HepG2 (cell line): ENCODE measurements around the gene KIF23. TPM values are rescaled to one million over a fixed set of nuclear protein-coding genes. Genes with fewer than 3 reads are reported as not detected.

Source experiments
- ATAC-seq: fragments of 200-7000 bp; cut with Tn5 transposase; 3 replicates; pipeline ENCODE4 v1.9.1; 2020; ENCODE audit warnings: mild to moderate bottlenecking, moderate library complexity
- BruUV-seq: library from RNA; stranded (reverse); fragments of 400-500 nt; replicated peaks from 2 replicates; lab custom pipeline; 2021; lab: Mats Ljungman, UMichigan
- CTCF ChIA-PET: fragments of 300-600 bp; formaldehyde crosslinking; extraction: SDS; loops from one replicate; lab custom pipeline; 2021; ENCODE audit warnings: low total read pairs, inconsistent platforms, low intra/inter-chr PET ratio; lab: Yijun Ruan, JAX
- POLR2A ChIA-PET: fragments of 350-600 bp; sonication (Branson Sonifier 250); formaldehyde crosslinking; loops from one replicate; lab custom pipeline; 2020; ENCODE audit warnings: antibody characterized with exemption, inconsistent platforms; lab: Yijun Ruan, JAX
- DNase-seq: peaks from one replicate; pipeline ENCODE4 v3.0.0-alpha.2; 2015; ENCODE audit warnings: low spot score
- FAIRE-seq: peaks from 3 replicates; lab custom pipeline; 2011; peaks lifted over from hg19 to GRCh38; lab: Jason Lieb, UNC
- H2AFZ ChIP-seq: one replicate; pipeline ENCODE4 v1.6.1; 2011; ENCODE audit warnings: low read length, inconsistent platforms
- H3K27ac ChIP-seq: fragments of 300-600 bp; 3 replicates; pipeline ENCODE4 v1.8.0; 2011; ENCODE audit warnings: mixed run types, mild to moderate bottlenecking, mixed read lengths, low read length, inconsistent platforms; ENCODE audit not compliant: insufficient read depth; ENCODE audit errors: extremely low read length
- H3K27me3 ChIP-seq, 2 experiments: fragments of 200-600 bp in 1 of 2; 2 replicates in 1 of 2; 3 replicates in 1 of 2; pipeline versions ENCODE4 v1.6.0 to v1.8.0; 2011; ENCODE audit warnings: low read length in 2 of 2, mild to moderate bottlenecking in 2 of 2, moderate library complexity in 2 of 2, inconsistent platforms in 1 of 2; ENCODE audit not compliant: insufficient read depth in 2 of 2, control insufficient read depth in 1 of 2
- H3K36me3 ChIP-seq, 2 experiments: fragments of 200-600 bp in 1 of 2; replicated peaks in 1 of 2; 2 replicates in 1 of 2; 3 replicates in 1 of 2; pipeline versions ENCODE4 v1.5.1 to v1.8.0; 2011; ENCODE audit warnings: low read length in 2 of 2, inconsistent platforms in 1 of 2; ENCODE audit not compliant: insufficient read depth in 2 of 2, control insufficient read depth in 1 of 2
- H3K4me1 ChIP-seq: 2 replicates; pipeline ENCODE4 v1.5.1; 2012; ENCODE audit warnings: low read length, inconsistent platforms; ENCODE audit not compliant: insufficient read depth
- H3K4me2 ChIP-seq: 2 replicates; pipeline ENCODE4 v1.6.0; 2011; ENCODE audit warnings: low read depth, low read length, inconsistent platforms
- H3K4me3 ChIP-seq, 3 experiments: fragments of 200-600 bp in 1 of 3; sonication (generic), shearing (Covaris generic) in 1 of 3; replicated peaks in 1 of 3; 2 replicates each; pipeline ENCODE4 v1.5.1; 2011 to 2016; ENCODE audit warnings: low read length in 3 of 3, inconsistent platforms in 2 of 3, low read depth in 2 of 3, mild to moderate bottlenecking in 2 of 3, control low read depth in 1 of 3, mixed read lengths in 1 of 3; ENCODE audit not compliant: insufficient read depth in 1 of 3
- H3K79me2 ChIP-seq: one replicate; pipeline ENCODE4 v1.6.1; 2011; ENCODE audit warnings: low read length, inconsistent platforms; ENCODE audit not compliant: insufficient read depth
- H3K9ac ChIP-seq: 2 replicates; pipeline ENCODE4 v1.6.0; 2011; ENCODE audit warnings: mild to moderate bottlenecking, low read depth, low read length, inconsistent platforms; ENCODE audit not compliant: insufficient read depth
- H3K9me3 ChIP-seq: 2 replicates; pipeline ENCODE4 v1.5.1; 2012; ENCODE audit warnings: mild to moderate bottlenecking, low read length
- H4K20me1 ChIP-seq: 2 replicates; pipeline ENCODE4 v1.6.0; 2011; ENCODE audit warnings: inconsistent platforms, mild to moderate bottlenecking, low read length, moderate library complexity; ENCODE audit not compliant: insufficient read depth
- AGO2 ChIP-seq: fragments of 200-400 bp; formaldehyde crosslinking; optimal IDR thresholded peaks from 2 replicates; pipeline ENCODE3; 2017; ENCODE audit warnings: mild to moderate bottlenecking, low read depth, low read length, moderate library complexity
- AHR ChIP-seq: IDR thresholded peaks from 2 replicates; pipeline ENCODE4 v1.6.1; 2018; ENCODE audit warnings: missing genetic modification reagents, missing compliant biosample characterization
- FOXA1 ChIP-seq, 2 experiments: fragments of 450-650 bp in 1 of 2; sonication (generic) in 1 of 2; formaldehyde crosslinking in 1 of 2; IDR thresholded peaks; 2 replicates each; pipeline versions ENCODE4 v1.4.0 to v1.6.1; 2016 to 2020; ENCODE audit warnings: missing genetic modification reagents in 1 of 2
- POLR2AphosphoS5 ChIP-seq: IDR thresholded peaks from 2 replicates; pipeline ENCODE4 v1.6.1; 2012; ENCODE audit warnings: low read depth, low read length
- POLR2G ChIP-seq: fragments of 200-400 bp; formaldehyde crosslinking; IDR thresholded peaks from 2 replicates; pipeline ENCODE4 v1.6.1; 2018; ENCODE audit warnings: mild to moderate bottlenecking, low read depth, low read length, moderate library complexity
- RBM22 ChIP-seq: fragments of 200-400 bp; formaldehyde crosslinking; optimal IDR thresholded peaks from 2 replicates; pipeline ENCODE3; 2017; ENCODE audit warnings: mild to moderate bottlenecking, low read length, moderate library complexity
- ZFY ChIP-seq: sonication (generic); formaldehyde crosslinking; IDR thresholded peaks from 2 replicates; pipeline ENCODE4 v1.4.0; 2020; ENCODE audit warnings: missing genetic modification reagents
- WGBS: methylation state at CpG from one replicate; pipeline ENCODE4 v1.1.6; 2017; ENCODE audit warnings: low lambda C conversion rate; 5-methylcytosine and 5-hydroxymethylcytosine counted together
- in situ Hi-C: cut with HindIII; loops from 2 replicates; pipeline ENCODE4 v1.10.0; 2017; ENCODE audit warnings: low pct_unique_long_range_greater_than_20kb; ENCODE audit not compliant: extremely low pct_ligation_motif_present
- intact Hi-C: fragments of 100-400 bp; cut with micrococcal nuclease; formaldehyde crosslinking; loops from one replicate; pipeline ENCODE4 v1.10.0; 2022; ENCODE audit not compliant: unreplicated experiment
- polyA plus RNA-seq, 8 experiments: library from polyadenylated mRNA; depleted of rRNA in 3 of 8; stranded (reverse) in 7 of 8; unstranded in 1 of 8; fragments of >200 nt; fragmentation: Illumina TruSeq in 4 of 8; extraction: Trizol in 4 of 8; gene quantifications; 2 replicates each; pipeline versions ENCODE4 v1.2.1 to v1.2.3, GENCODE V29; 2011 to 2016; ENCODE audit warnings: low read depth in 4 of 8, missing spikeins in 1 of 8, mixed read lengths in 1 of 8; ENCODE audit not compliant: insufficient read depth in 1 of 8
- total RNA-seq, 5 experiments: library from RNA; depleted of rRNA; stranded (reverse); fragments of >200 nt; fragmentation: Illumina TruSeq; extraction: Trizol; gene quantifications; 2 replicates each; pipeline ENCODE4 v1.2.3, GENCODE V29; 2016; ENCODE audit warnings: low read depth in 1 of 5
- TF ChIP-seq, protein P1 (sequence below): sonication (generic); formaldehyde crosslinking; IDR thresholded peaks from 2 replicates; pipeline ENCODE4 v1.5.1; 2020; ENCODE audit warnings: mild to moderate bottlenecking, missing genetic modification reagents, moderate library complexity
- TF ChIP-seq, protein P2 (sequence below): sonication (generic); IDR thresholded peaks from 2 replicates; pipeline ENCODE4 v1.6.1; 2016; ENCODE audit warnings: low read depth, borderline replicate concordance
- TF ChIP-seq, protein P3 (sequence below): sonication (generic); formaldehyde crosslinking; conservative IDR thresholded peaks from 2 replicates; pipeline ENCODE4 v1.8.1; 2023; ENCODE audit warnings: missing genetic modification reagents

The KIF23 gene
- total and polyA plus RNA-seq, 2 of the 13 experiments (the other 11 are each of a cell fraction or from before 2014, with no cell fraction given): 11.3 to 38.1 TPM

DNA sequence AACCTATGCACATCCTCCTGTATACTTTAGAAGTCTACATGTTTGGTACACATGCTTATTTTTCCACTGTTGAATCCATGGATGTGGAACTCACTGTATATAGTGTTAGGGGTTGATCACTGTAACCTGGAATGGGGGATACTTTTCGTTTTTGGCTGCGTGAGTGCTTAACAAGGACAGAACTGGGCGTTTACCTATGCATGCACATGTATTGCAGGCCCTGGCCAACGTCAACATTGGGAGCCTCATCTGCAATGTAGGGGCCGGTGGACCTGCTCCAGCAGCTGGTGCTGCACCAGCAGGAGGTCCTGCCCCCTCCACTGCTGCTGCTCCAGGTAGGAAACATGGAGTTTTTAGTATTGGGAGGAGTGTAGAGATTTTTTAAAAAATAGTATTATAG, 40.8 kb downstream of the KIF23 start:
- peaks cover 31% of the 10 kb centered on the region for H3K79me2 ChIP-seq
- in situ Hi-C loops: loop anchor here (25.0 kb wide), 2 partner anchors 632 to 643 kb away; partner anchors contain the start of genes ANP32A and TLE3
- no peak for DNase-seq
- peaks cover 40% of the 10 kb centered on the region for H4K20me1 ChIP-seq
- POLR2A ChIA-PET: interaction anchor here (4.2 kb wide), 2 partner anchors 7 to 40 kb away, joined by 40 to 149 read pairs; partner anchors contain the start of gene KIF23
- H3K27me3 ChIP-seq: no peaks in the 10 kb centered on the region; a peak in 1 of 5 replicates
- peak overlapping the region; percentile 95 for H3K9ac ChIP-seq
- WGBS: 21% methylated on average over 5 of the region's 5 CpGs
- peak overlapping the region; percentile 36 to 92 (median 89) for H3K4me3 ChIP-seq
- no peaks in the 10 kb centered on the region for H3K9me3 ChIP-seq
- TF ChIP-seq AGO2 (no peak), POLR2G (0 out of 2 replicates have a peak, but pooled peaks have one; percentile 22), POLR2AphosphoS5 (peak; percentile 43; the same call in 1 of the 2 replicates), AHR (CRISPR knock-in tag) (no peak), ZFY (CRISPR knock-in tag) (0 out of 2 replicates have a peak, but pooled peaks have one; percentile 19), RBM22 (peak; percentile 77), FOXA1 (IDR thresholded peaks at IDR 0.05) (no peak), FOXA1 (CRISPR knock-in tag; IDR thresholded peaks at IDR 0.05) (peak; percentile 16; the same call in 1 of the 2 replicates)
- TF ChIP-seq, protein P1, sequence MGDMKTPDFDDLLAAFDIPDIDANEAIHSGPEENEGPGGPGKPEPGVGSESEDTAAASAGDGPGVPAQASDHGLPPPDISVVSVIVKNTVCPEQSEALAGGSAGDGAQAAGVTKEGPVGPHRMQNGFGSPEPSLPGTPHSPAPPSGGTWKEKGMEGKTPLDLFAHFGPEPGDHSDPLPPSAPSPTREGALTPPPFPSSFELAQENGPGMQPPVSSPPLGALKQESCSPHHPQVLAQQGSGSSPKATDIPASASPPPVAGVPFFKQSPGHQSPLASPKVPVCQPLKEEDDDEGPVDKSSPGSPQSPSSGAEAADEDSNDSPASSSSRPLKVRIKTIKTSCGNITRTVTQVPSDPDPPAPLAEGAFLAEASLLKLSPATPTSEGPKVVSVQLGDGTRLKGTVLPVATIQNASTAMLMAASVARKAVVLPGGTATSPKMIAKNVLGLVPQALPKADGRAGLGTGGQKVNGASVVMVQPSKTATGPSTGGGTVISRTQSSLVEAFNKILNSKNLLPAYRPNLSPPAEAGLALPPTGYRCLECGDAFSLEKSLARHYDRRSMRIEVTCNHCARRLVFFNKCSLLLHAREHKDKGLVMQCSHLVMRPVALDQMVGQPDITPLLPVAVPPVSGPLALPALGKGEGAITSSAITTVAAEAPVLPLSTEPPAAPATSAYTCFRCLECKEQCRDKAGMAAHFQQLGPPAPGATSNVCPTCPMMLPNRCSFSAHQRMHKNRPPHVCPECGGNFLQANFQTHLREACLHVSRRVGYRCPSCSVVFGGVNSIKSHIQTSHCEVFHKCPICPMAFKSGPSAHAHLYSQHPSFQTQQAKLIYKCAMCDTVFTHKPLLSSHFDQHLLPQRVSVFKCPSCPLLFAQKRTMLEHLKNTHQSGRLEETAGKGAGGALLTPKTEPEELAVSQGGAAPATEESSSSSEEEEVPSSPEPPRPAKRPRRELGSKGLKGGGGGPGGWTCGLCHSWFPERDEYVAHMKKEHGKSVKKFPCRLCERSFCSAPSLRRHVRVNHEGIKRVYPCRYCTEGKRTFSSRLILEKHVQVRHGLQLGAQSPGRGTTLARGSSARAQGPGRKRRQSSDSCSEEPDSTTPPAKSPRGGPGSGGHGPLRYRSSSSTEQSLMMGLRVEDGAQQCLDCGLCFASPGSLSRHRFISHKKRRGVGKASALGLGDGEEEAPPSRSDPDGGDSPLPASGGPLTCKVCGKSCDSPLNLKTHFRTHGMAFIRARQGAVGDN (CRISPR knock-in tag): 0 out of 2 replicates have a peak, but pooled peaks have one; percentile 14
- TF ChIP-seq, protein P2, sequence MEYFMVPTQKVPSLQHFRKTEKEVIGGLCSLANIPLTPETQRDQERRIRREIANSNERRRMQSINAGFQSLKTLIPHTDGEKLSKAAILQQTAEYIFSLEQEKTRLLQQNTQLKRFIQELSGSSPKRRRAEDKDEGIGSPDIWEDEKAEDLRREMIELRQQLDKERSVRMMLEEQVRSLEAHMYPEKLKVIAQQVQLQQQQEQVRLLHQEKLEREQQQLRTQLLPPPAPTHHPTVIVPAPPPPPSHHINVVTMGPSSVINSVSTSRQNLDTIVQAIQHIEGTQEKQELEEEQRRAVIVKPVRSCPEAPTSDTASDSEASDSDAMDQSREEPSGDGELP: peak; percentile 13; the same call in 1 of the 2 replicates
- TF ChIP-seq, protein P3, sequence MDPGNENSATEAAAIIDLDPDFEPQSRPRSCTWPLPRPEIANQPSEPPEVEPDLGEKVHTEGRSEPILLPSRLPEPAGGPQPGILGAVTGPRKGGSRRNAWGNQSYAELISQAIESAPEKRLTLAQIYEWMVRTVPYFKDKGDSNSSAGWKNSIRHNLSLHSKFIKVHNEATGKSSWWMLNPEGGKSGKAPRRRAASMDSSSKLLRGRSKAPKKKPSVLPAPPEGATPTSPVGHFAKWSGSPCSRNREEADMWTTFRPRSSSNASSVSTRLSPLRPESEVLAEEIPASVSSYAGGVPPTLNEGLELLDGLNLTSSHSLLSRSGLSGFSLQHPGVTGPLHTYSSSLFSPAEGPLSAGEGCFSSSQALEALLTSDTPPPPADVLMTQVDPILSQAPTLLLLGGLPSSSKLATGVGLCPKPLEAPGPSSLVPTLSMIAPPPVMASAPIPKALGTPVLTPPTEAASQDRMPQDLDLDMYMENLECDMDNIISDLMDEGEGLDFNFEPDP: no peak
- TF ChIP-seq, all 625 proteins: peak for 7
- FAIRE-seq (no peak), ATAC-seq (no peak)
- Histone ChIP-seq H2AFZ (no peak overlapping the region), H3K36me3 (peaks cover 5 to 23% of the 10 kb centered on the region in 2 experiments; a peak in 4 of 5 replicates), H3K4me1 (peaks cover 27% of the 10 kb centered on the region), H3K27ac (peak overlapping the region; percentile 98), H3K4me2 (peak overlapping the region; percentile 93)
- CTCF ChIA-PET: no interaction called here
- intact Hi-C loops: loop anchor here (5.0 kb wide), 1 partner anchor 38 kb away; no protein-coding TSS in a partner anchor
- no TSS peak for BruUV-seq
